ENCODE results near the gene GPR137B. TPM values are rescaled to one million over a fixed set of nuclear protein-coding genes. Genes with fewer than 3 reads are reported as not detected.

The GPR137B gene
- total and polyA plus RNA-seq, 2 experiments from 2014 or later, result 4.5 to 11.1 TPM

- H3K79me2 ChIP-seq (replicated peaks; ENCODE audit: insufficient read depth), result no peaks in the 10 kb centered on the region
- no peaks in the 10 kb centered on the region for H3K9me2 ChIP-seq (ENCODE audit: insufficient read depth)
- TF ChIP-seq, protein P1, sequence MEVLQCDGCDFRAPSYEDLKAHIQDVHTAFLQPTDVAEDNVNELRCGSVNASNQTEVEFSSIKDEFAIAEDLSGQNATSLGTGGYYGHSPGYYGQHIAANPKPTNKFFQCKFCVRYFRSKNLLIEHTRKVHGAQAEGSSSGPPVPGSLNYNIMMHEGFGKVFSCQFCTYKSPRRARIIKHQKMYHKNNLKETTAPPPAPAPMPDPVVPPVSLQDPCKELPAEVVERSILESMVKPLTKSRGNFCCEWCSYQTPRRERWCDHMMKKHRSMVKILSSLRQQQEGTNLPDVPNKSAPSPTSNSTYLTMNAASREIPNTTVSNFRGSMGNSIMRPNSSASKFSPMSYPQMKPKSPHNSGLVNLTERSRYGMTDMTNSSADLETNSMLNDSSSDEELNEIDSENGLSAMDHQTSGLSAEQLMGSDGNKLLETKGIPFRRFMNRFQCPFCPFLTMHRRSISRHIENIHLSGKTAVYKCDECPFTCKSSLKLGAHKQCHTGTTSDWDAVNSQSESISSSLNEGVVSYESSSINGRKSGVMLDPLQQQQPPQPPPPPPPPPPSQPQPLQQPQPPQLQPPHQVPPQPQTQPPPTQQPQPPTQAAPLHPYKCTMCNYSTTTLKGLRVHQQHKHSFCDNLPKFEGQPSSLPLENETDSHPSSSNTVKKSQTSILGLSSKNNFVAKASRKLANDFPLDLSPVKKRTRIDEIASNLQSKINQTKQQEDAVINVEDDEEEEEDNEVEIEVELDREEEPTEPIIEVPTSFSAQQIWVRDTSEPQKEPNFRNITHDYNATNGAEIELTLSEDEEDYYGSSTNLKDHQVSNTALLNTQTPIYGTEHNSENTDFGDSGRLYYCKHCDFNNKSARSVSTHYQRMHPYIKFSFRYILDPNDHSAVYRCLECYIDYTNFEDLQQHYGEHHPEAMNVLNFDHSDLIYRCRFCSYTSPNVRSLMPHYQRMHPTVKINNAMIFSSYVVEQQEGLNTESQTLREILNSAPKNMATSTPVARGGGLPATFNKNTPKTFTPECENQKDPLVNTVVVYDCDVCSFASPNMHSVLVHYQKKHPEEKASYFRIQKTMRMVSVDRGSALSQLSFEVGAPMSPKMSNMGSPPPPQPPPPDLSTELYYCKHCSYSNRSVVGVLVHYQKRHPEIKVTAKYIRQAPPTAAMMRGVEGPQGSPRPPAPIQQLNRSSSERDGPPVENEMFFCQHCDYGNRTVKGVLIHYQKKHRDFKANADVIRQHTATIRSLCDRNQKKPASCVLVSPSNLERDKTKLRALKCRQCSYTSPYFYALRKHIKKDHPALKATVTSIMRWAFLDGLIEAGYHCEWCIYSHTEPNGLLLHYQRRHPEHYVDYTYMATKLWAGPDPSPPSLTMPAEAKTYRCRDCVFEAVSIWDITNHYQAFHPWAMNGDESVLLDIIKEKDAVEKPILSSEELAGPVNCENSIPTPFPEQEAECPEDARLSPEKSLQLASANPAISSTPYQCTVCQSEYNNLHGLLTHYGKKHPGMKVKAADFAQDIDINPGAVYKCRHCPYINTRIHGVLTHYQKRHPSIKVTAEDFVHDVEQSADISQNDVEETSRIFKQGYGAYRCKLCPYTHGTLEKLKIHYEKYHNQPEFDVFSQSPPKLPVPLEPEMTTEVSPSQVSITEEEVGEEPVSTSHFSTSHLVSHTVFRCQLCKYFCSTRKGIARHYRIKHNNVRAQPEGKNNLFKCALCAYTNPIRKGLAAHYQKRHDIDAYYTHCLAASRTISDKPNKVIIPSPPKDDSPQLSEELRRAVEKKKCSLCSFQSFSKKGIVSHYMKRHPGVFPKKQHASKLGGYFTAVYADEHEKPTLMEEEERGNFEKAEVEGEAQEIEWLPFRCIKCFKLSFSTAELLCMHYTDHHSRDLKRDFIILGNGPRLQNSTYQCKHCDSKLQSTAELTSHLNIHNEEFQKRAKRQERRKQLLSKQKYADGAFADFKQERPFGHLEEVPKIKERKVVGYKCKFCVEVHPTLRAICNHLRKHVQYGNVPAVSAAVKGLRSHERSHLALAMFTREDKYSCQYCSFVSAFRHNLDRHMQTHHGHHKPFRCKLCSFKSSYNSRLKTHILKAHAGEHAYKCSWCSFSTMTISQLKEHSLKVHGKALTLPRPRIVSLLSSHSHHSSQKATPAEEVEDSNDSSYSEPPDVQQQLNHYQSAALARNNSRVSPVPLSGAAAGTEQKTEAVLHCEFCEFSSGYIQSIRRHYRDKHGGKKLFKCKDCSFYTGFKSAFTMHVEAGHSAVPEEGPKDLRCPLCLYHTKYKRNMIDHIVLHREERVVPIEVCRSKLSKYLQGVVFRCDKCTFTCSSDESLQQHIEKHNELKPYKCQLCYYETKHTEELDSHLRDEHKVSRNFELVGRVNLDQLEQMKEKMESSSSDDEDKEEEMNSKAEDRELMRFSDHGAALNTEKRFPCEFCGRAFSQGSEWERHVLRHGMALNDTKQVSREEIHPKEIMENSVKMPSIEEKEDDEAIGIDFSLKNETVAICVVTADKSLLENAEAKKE (CRISPR knock-in tag; IDR thresholded peaks at IDR 0.05), result no peak
- TF ChIP-seq, protein P2, sequence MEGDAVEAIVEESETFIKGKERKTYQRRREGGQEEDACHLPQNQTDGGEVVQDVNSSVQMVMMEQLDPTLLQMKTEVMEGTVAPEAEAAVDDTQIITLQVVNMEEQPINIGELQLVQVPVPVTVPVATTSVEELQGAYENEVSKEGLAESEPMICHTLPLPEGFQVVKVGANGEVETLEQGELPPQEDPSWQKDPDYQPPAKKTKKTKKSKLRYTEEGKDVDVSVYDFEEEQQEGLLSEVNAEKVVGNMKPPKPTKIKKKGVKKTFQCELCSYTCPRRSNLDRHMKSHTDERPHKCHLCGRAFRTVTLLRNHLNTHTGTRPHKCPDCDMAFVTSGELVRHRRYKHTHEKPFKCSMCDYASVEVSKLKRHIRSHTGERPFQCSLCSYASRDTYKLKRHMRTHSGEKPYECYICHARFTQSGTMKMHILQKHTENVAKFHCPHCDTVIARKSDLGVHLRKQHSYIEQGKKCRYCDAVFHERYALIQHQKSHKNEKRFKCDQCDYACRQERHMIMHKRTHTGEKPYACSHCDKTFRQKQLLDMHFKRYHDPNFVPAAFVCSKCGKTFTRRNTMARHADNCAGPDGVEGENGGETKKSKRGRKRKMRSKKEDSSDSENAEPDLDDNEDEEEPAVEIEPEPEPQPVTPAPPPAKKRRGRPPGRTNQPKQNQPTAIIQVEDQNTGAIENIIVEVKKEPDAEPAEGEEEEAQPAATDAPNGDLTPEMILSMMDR (conservative IDR thresholded peaks at IDR 0.05; ENCODE audit: low read depth in 2 of 2), result no peak
- TF ChIP-seq ZNF114 (CRISPR knock-in tag; IDR thresholded peaks at IDR 0.05) (no peak), ZNF331 (CRISPR knock-in tag; IDR thresholded peaks at IDR 0.05; ENCODE audit: low read depth) (no peak), JUNB (IDR thresholded peaks at IDR 0.05; ENCODE audit: unreplicated experiment) (no peak), EZH2phosphoT487 (IDR thresholded peaks at IDR 0.05; ENCODE audit: unreplicated experiment) (no peak), ETS1 (IDR thresholded peaks at IDR 0.05) (no peak), EZH2 (IDR thresholded peaks at IDR 0.05; ENCODE audit: low read depth, unreplicated experiment) (no peak), NANOG (IDR thresholded peaks at IDR 0.05; ENCODE audit: borderline replicate concordance) (no peak), STAT1 (IDR thresholded peaks at IDR 0.05; ENCODE audit: unreplicated experiment) (no peak), CREB1 (CRISPR knock-in tag; IDR thresholded peaks at IDR 0.05; ENCODE audit: low read depth) (no peak), POLR2AphosphoS5 (IDR thresholded peaks at IDR 0.05; ENCODE audit: low read depth) (no peak)
- TF ChIP-seq, protein P3, sequence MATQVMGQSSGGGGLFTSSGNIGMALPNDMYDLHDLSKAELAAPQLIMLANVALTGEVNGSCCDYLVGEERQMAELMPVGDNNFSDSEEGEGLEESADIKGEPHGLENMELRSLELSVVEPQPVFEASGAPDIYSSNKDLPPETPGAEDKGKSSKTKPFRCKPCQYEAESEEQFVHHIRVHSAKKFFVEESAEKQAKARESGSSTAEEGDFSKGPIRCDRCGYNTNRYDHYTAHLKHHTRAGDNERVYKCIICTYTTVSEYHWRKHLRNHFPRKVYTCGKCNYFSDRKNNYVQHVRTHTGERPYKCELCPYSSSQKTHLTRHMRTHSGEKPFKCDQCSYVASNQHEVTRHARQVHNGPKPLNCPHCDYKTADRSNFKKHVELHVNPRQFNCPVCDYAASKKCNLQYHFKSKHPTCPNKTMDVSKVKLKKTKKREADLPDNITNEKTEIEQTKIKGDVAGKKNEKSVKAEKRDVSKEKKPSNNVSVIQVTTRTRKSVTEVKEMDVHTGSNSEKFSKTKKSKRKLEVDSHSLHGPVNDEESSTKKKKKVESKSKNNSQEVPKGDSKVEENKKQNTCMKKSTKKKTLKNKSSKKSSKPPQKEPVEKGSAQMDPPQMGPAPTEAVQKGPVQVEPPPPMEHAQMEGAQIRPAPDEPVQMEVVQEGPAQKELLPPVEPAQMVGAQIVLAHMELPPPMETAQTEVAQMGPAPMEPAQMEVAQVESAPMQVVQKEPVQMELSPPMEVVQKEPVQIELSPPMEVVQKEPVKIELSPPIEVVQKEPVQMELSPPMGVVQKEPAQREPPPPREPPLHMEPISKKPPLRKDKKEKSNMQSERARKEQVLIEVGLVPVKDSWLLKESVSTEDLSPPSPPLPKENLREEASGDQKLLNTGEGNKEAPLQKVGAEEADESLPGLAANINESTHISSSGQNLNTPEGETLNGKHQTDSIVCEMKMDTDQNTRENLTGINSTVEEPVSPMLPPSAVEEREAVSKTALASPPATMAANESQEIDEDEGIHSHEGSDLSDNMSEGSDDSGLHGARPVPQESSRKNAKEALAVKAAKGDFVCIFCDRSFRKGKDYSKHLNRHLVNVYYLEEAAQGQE (IDR thresholded peaks at IDR 0.05; ENCODE audit: unreplicated experiment), result no peak
- Mint-ChIP-seq H3K27me3 (ENCODE audit: insufficient read depth, low read depth, poor library complexity) (no peaks in the 10 kb centered on the region), H3K9me3 (peaks cover 28% of the 10 kb centered on the region), H3K4me1 (peaks cover 13% of the 10 kb centered on the region), H3K27ac (no peak overlapping the region), H3K4me3 (no peak overlapping the region), H3K36me3 (ENCODE audit: low read depth) (peaks cover 42% of the 10 kb centered on the region)
- no peak overlapping the region for H3K27ac ChIP-seq (ENCODE audit: low read depth)
- no peak overlapping the region for H2AFZ ChIP-seq
- no peak overlapping the region for H3K4me2 ChIP-seq
- H4K20me1 ChIP-seq (replicated peaks; ENCODE audit: insufficient read depth), result no peaks in the 10 kb centered on the region
- H3K4me3 ChIP-seq, result no peak overlapping the region
- no peak for ATAC-seq
- H3K27me3 ChIP-seq (ENCODE audit: insufficient read depth), result no peaks in the 10 kb centered on the region
- H3K4me1 ChIP-seq (ENCODE audit: insufficient read depth), result peaks cover 5% of the 10 kb centered on the region; the same call in 1 of the 2 replicates
- H3F3A ChIP-seq (replicated peaks; ENCODE audit: low read depth), result no peaks in the 10 kb centered on the region
- DNase-seq (ENCODE audit: low spot score), result no peak
- no peaks in the 10 kb centered on the region; the same call in 1 of the 2 replicates for H3K36me3 ChIP-seq (ENCODE audit: insufficient read depth)
Observed at GRCh38 chr1:236204039-236204438, 61.7 kb downstream of the GPR137B start.
